Activated naive CD8-positive, alpha-beta T cell treated with anti-CD3 and anti-CD28 coated beads for 36 hours (primary cell): Measurements from ENCODE around the gene CEP112. TPM values are rescaled to one million over a fixed set of nuclear protein-coding genes. Genes with fewer than 3 reads are reported as not detected.
"Not testable (repeated sequence)": the region's sequence is repeated elsewhere in the genome, so short reads cannot be mapped to it uniquely, and the experiment has no call there.

ENCODE experiments used
- DNase-seq: peaks from one replicate; pipeline ENCODE4 v3.0.0; 2021
- H3K27ac Mint-ChIP-seq: one replicate; pipeline ENCODE4 v1.8.0; 2022; ENCODE audit warnings: mild to moderate bottlenecking, moderate library complexity, mixed read lengths
- H3K27me3 Mint-ChIP-seq: one replicate; pipeline ENCODE4 v1.8.0; 2022; ENCODE audit warnings: mild to moderate bottlenecking, mixed read lengths
- H3K36me3 Mint-ChIP-seq: one replicate; pipeline ENCODE4 v1.8.0; 2021; ENCODE audit warnings: mild to moderate bottlenecking, mixed read lengths
- H3K4me1 Mint-ChIP-seq: one replicate; pipeline ENCODE4 v1.8.0; 2021; ENCODE audit warnings: mixed read lengths
- H3K4me3 Mint-ChIP-seq: one replicate; pipeline ENCODE4 v1.8.0; 2022; ENCODE audit warnings: mild to moderate bottlenecking, moderate library complexity, mixed read lengths
- H3K9me3 Mint-ChIP-seq: one replicate; pipeline ENCODE4 v1.8.0; 2022; ENCODE audit warnings: mixed read lengths
- total RNA-seq, 2 experiments: library from RNA; stranded (reverse); gene quantifications; one replicate each; pipeline ENCODE4 v1.2.3, GENCODE V29; 2021

Gene CEP112
- total RNA-seq, 2 experiments from 2014 or later, result 0.54 to 1.3 TPM

DNA sequence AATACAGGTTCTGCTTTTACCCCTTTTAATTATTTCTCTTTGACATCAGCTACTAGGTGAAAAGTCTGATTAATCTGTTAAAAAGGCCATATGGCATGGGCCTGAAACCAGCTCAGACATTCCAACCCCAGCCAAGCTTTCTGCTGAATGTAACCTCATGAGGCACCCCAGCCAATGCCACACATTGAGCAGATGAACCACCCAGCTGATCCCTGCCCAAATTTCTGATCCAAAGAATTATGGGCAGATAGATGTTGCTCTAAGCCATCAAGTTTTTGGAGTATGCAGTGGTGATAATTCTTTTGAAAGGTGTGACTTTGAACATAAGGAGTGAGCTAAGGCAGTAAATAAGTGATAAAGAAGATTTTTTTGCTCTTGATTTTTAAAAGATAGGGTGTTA is 452.9 kb downstream of the CEP112 start:
- no peak overlapping the region for H3K27ac Mint-ChIP-seq
- no peak for DNase-seq
- H3K36me3 Mint-ChIP-seq, result no peaks in the 10 kb centered on the region
- no peaks in the 10 kb centered on the region for H3K27me3 Mint-ChIP-seq
- H3K9me3 Mint-ChIP-seq, result peaks cover 2% of the 10 kb centered on the region
- H3K4me3 Mint-ChIP-seq, result no peak overlapping the region
- peaks cover 17% of the 10 kb centered on the region for H3K4me1 Mint-ChIP-seq

DNA sequence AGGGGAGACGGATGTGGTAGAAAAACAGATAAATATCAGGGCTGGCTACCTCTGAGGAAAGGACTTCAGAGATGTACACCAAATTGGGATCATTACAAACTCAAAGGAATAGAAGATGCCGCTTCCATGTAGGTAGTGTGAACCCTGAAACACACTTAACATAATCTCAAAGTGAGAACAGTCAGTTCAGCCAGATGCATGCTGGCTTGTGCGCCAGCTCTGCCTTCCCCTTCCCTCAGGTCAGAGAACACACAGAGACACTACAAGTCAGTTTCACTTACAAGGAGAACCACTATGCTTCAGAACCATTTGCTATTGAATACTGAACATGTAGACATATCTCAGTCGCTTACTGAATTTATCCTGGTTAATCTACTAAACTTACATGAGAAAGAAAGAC is 454.5 kb downstream of the CEP112 start:
- no peak overlapping the region for H3K27ac Mint-ChIP-seq
- DNase-seq, result no peak
- H3K27me3 Mint-ChIP-seq, result no peaks in the 10 kb centered on the region
- peaks cover 16% of the 10 kb centered on the region for H3K4me1 Mint-ChIP-seq
- H3K4me3 Mint-ChIP-seq, result no peak overlapping the region
- no peaks in the 10 kb centered on the region for H3K36me3 Mint-ChIP-seq
- H3K9me3 Mint-ChIP-seq, result peaks cover 2% of the 10 kb centered on the region

- Mint-ChIP-seq H3K27ac (no peak overlapping the region), H3K36me3 (no peaks in the 10 kb centered on the region), H3K9me3 (peaks cover 3% of the 10 kb centered on the region), H3K27me3 (no peaks in the 10 kb centered on the region), H3K4me1 (peaks cover 15% of the 10 kb centered on the region), H3K4me3 (no peak overlapping the region)
- no peak for DNase-seq
Observed at GRCh38 chr17:65733314-65733713, 458.6 kb downstream of the CEP112 start.

DNA sequence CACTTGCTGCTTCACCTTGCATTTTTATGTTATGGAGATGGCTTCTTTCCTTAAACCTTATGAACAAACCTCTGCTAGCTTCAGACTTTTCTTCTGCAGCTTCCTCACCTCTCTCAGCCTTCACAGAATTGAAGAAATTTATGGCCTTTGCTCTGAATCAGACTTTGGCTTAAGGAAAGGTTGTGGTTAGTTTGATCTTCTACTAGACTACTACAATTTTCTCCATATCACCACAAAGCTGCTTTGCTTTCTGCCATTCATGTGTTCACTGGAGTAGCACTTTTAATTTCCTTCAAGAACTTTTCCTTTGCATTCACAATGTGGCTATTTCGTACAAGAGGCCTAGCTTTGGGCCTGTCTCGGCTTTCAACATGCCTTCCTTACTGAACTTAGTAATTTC is 459.3 kb downstream of the CEP112 start:
- H3K27ac Mint-ChIP-seq, H3K9me3 Mint-ChIP-seq, H3K27me3 Mint-ChIP-seq, DNase-seq, H3K36me3 Mint-ChIP-seq, H3K4me3 Mint-ChIP-seq: not testable (repeated sequence)
- H3K4me1 Mint-ChIP-seq, result peaks cover 15% of the 10 kb centered on the region

DNA sequence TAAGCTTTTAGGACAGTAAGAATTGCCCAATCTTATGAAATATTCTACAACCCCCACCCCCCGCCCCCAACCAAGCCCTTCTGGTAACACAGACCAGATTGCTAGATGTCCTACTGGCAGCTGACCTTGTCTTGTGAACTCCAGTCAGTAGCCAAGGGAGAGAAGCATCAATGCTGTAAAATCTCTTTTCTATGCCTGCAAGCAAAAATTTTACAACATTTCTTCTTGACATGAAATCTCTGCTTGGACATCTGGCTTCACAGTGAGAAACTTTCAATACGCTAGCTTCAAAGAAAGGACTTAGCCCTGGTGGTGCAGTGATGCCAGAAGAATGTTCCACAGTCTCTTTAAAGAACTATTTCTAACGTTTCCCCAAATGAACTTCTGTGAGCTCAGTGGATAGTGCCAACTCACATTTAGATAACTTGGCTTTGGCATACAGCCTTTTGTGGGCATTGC is 461.2 kb downstream of the CEP112 start:
- no peak for DNase-seq
- peaks cover 7% of the 10 kb centered on the region for H3K27me3 Mint-ChIP-seq
- no peaks in the 10 kb centered on the region for H3K36me3 Mint-ChIP-seq
- peaks cover 3% of the 10 kb centered on the region for H3K9me3 Mint-ChIP-seq
- H3K4me1 Mint-ChIP-seq, result peaks cover 15% of the 10 kb centered on the region
- H3K4me3 Mint-ChIP-seq, result no peak overlapping the region
- H3K27ac Mint-ChIP-seq, result no peak overlapping the region

GRCh38 chr17:65729207-65729606 is 462.7 kb downstream of the CEP112 start:
- Mint-ChIP-seq H3K27ac (no peak overlapping the region), H3K4me1 (peaks cover 15% of the 10 kb centered on the region), H3K9me3 (peaks cover 3% of the 10 kb centered on the region), H3K4me3 (no peak overlapping the region), H3K36me3 (no peaks in the 10 kb centered on the region), H3K27me3 (peaks cover 9% of the 10 kb centered on the region)
- no peak for DNase-seq

DNA sequence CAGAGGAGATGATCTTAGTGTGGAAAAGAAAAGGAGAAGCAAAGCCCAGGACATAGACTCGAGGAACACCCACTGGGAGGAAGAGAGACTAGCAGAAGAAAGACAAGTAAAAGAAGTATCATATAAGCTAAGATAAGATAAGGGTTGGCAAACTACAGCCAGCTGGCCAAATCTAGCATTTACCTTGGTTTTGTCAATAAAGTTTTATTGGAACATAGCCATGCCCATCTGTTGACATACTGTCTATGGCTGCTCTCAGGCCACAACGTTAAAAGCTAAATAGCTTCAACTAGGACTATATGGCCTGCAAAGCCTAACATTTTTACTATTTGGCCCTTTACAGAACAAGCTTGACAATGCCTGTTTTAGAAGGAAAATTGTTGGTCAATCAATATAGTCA is 464.1 kb downstream of the CEP112 start:
- no peak for DNase-seq
- H3K27me3 Mint-ChIP-seq, result peaks cover 9% of the 10 kb centered on the region
- H3K9me3 Mint-ChIP-seq, result peaks cover 3% of the 10 kb centered on the region
- peaks cover 11% of the 10 kb centered on the region for H3K4me1 Mint-ChIP-seq
- H3K4me3 Mint-ChIP-seq, result no peak overlapping the region
- H3K27ac Mint-ChIP-seq, result no peak overlapping the region
- no peaks in the 10 kb centered on the region for H3K36me3 Mint-ChIP-seq

DNA sequence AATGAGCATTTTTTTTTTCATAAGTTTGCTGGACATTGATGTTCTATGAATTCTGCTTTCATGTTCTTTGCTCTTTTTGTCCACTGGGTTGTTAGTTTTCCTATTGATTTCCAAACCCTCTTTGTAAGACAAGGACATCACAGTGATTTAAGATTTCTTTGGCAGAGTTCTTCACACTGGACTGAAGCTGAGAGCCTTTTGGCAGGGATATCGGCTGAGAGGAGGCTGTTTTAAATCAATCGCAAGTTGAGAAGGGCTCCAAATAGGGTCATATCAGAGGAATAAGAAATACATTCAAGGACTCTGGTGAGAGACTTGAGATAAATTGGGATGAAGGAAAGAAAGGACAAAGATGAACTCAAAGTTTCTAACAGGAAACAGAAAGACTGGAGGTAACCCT is 464.7 kb downstream of the CEP112 start:
- Mint-ChIP-seq H3K36me3 (no peaks in the 10 kb centered on the region), H3K9me3 (peaks cover 3% of the 10 kb centered on the region), H3K4me1 (peaks cover 7% of the 10 kb centered on the region), H3K27me3 (peaks cover 9% of the 10 kb centered on the region), H3K4me3 (no peak overlapping the region), H3K27ac (no peak overlapping the region)
- DNase-seq, result no peak

DNA sequence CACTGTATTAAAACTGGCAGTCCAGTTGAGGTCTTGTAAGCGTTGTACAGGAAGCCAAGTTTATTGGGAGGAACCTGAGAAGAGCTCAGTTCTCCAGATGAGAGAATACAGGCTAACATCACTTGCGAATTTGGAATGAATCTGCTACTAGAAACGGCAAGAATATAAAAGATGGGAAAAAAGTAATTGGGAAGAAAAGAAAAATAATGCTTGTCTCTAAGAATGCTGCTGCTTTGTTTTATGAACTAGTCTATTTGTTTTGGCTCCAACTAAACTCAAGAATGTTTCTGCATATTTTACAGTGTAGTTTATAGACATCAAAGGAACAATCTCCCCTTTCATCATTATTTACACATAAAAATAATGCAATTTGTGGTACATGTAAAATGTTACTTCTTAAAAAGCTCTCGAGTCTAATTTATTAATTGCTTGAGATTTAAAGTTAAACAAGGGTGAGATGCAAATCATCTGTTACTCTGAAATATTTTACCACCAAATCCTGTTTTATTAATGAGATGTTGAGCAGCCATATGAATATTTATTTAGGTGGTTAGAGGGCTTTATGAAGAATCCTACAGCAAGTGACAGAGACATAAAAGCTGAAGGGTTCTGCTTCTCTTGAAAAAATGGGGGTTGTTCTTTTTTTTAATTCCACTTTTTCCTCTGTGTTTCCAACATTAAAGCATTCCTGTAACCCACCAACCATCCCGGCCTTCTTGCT is 468.3 kb downstream of the CEP112 start:
- Mint-ChIP-seq H3K27me3 (peaks cover 13% of the 10 kb centered on the region), H3K36me3 (no peaks in the 10 kb centered on the region), H3K27ac (no peak overlapping the region), H3K4me1 (no peaks in the 10 kb centered on the region), H3K4me3 (no peak overlapping the region), H3K9me3 (no peaks in the 10 kb centered on the region)
- no peak for DNase-seq

DNA sequence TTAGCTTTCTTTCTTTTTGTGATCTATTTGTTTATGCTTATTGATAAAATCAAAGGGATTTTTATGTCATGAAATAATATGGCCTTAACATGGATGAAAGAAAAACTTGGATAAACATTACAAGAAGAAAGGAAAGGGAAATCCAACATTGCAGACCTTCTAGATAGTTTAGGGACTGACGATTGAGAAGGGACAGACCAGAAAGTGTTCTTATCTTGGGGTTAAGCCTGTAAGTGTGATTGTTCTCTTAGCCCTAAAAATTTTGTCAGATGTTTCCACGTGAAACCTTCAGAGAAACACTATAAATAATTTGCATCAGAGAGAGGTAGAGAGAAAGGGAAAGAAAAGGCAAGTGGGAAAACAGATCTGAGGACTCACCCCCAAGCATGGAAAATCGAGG is 473.3 kb downstream of the CEP112 start:
- Mint-ChIP-seq H3K4me3 (no peak overlapping the region), H3K9me3 (no peaks in the 10 kb centered on the region), H3K27me3 (peaks cover 4% of the 10 kb centered on the region), H3K27ac (no peak overlapping the region), H3K36me3 (no peaks in the 10 kb centered on the region), H3K4me1 (no peaks in the 10 kb centered on the region)
- DNase-seq, result no peak

- H3K4me1 Mint-ChIP-seq, result peaks cover 11% of the 10 kb centered on the region
- H3K36me3 Mint-ChIP-seq, result no peaks in the 10 kb centered on the region
- H3K4me3 Mint-ChIP-seq, result no peak overlapping the region
- H3K27ac Mint-ChIP-seq, result no peak overlapping the region
- H3K27me3 Mint-ChIP-seq, result no peaks in the 10 kb centered on the region
- H3K9me3 Mint-ChIP-seq, result no peaks in the 10 kb centered on the region
- DNase-seq, result no peak
Observed at GRCh38 chr17:65712383-65713267, 479.3 kb downstream of the CEP112 start.

DNA sequence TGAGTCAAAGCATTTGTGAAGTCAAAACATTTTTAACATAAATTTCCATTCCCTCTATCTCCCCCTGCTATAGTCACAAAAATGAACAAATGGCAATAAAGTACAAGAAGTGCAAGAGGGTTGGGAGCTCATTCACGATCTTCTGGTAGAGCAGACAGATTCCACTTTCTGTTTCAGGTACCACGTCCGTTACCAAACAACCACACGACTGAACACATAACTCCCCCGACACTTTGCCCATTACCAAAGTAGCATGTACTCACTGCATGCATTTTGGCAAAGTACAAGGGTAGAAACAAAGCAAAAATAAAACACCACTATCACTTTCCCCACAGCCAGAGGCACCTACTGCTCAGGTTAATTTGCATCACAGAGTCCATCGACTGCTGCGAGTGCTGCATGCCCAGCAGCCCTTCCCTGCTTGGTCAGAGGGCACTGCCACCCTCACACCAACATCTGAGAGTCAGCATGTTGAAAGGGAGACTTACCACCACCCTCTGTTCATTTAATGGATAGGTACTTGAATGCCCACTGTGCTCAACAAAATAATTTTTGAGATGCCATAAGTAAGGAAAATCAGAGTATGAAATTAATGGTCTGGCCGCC is 480.2 kb downstream of the CEP112 start:
- no peak overlapping the region for H3K27ac Mint-ChIP-seq
- no peaks in the 10 kb centered on the region for H3K27me3 Mint-ChIP-seq
- DNase-seq, result no peak
- no peaks in the 10 kb centered on the region for H3K9me3 Mint-ChIP-seq
- peak overlapping the region; percentile 3 for H3K4me3 Mint-ChIP-seq
- no peaks in the 10 kb centered on the region for H3K36me3 Mint-ChIP-seq
- H3K4me1 Mint-ChIP-seq, result peaks cover 11% of the 10 kb centered on the region

DNA sequence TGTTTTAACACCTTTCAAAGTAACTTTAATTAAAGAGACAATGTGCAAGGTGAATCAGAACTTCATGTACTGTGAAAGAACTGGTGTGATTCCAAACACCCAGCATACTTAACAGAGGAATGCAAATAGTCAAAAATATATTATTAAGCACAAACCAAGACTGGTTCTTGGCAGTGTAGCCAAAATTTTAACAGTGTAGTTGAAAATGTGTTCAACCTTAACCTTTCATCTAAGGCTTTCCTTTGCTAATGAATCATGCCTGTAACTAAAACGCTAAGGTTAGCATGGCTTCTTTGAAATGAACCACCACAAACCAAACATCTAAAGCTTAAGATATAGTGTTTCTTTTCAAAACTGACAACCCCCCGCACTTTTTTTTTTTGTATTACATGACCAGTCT is 484.2 kb downstream of the CEP112 start:
- Mint-ChIP-seq H3K27ac (no peak overlapping the region), H3K27me3 (no peaks in the 10 kb centered on the region), H3K9me3 (no peaks in the 10 kb centered on the region), H3K4me3 (no peak overlapping the region), H3K4me1 (peaks cover 8% of the 10 kb centered on the region), H3K36me3 (no peaks in the 10 kb centered on the region)
- DNase-seq, result no peak

DNA sequence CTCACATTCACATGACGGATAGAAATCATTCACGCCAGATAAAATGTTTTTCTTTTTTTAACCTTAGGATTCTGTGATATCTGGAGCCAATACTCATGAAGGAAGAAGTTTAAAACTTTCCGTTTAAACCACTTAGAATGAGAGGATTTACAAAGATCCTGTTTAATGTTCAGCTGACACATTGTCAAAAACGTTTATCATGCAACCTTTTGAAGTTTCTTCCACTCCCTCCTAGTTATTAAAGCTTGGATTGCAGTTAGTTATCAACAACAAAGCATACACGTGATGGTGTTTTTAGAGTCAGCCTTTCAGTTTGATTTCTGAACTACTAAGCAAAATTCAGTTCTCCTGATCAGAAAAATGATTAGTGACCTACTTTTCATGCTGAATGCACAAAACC is 487.2 kb downstream of the CEP112 start:
- Mint-ChIP-seq H3K27ac (no peak overlapping the region), H3K27me3 (no peaks in the 10 kb centered on the region), H3K36me3 (no peaks in the 10 kb centered on the region), H3K4me1 (no peaks in the 10 kb centered on the region), H3K4me3 (no peak overlapping the region), H3K9me3 (no peaks in the 10 kb centered on the region)
- DNase-seq, result no peak

- Mint-ChIP-seq H3K27me3 (no peaks in the 10 kb centered on the region), H3K36me3 (no peaks in the 10 kb centered on the region), H3K9me3 (no peaks in the 10 kb centered on the region), H3K4me3 (no peak overlapping the region), H3K4me1 (no peaks in the 10 kb centered on the region), H3K27ac (no peak overlapping the region)
- no peak for DNase-seq
Observed at GRCh38 chr17:65703891-65704290, 488.0 kb downstream of the CEP112 start.
